ENCODE results near the gene RAB11B.
"Not testable (repeated sequence)": the region's sequence is repeated elsewhere in the genome, so short reads cannot be mapped to it uniquely, and the experiment has no call there.

Gene RAB11B

GRCh38 chr19:8396563-8397203 lies 6.5 kb downstream of the RAB11B start:
- peak; percentile 49 for DNase-seq

DNA sequence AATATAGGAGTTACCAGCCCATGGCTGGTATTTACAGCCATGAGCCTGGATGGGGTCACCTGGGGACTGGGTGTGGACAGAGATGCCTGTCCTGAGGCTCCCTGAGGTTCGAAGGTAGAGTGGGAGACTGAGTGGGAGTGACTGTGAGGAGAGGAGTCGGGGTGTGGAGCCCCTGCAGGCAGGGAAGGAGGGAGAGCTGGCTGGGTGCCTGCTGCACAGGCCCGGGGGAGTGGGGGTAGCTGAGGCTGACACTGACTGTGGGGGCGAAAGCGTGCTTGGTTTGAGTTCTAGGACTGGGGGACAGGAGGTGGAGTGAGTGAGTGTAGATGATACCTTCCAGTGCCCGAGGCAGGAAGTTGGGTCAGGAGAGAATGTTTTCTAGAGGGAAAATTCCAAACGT lies 7.1 kb downstream of the RAB11B start:
- DNase-seq: no peak

DNA sequence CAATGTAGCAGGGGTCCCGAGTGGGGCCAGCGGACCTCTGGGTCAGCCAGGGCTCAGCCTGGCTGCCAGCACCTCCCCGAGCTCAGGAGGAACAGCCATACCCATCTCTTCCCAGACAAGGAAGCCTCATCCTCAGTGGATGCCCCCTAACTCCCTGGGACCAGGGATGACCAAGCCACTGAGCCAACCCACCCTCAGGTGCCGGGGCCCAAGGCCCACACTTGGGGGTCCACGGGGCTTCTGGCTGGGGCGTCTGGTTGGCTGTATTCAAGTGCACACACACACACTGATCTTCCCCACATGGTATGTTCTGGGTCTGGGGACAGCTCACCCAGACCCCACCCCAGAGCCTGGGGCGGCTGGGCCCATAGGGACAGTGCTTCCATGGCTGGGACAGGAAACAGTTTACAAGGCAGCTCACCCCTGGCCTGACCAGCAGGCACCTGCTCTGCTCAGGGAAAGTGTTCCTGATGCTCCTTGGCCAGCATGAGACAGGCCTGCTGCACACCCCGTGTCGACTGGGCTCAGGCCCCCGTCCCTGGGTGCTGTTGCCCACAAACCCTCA lies 7.7 kb downstream of the RAB11B start:
- DNase-seq: no peak

DNA sequence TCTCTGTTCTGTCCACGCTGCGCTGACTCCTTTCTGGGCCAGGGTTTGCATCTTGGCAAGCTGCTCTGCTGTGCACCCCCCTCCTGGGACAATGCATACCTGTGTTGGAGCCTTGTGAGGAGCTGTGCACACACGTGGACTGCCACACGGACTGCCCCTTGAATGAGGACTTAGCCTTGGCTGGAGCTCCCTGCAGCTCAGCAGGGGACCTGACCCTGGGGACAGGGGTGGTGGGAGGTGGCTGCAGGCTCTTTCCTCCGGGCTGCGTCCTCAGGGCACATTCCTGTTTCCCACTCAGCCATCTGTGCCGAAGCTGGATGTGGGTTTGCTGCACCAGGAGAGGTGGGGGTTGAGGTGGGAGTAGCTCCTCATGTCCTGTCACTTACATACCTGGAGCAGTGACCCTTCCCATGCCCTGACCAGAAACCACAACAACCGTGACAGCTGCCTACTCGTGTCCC lies 8.2 kb downstream of the RAB11B start:
- no peak for DNase-seq

- DNase-seq: no peak
Measured at GRCh38 chr19:8399681-8400188, 9.6 kb downstream of the RAB11B start.

- no peak for DNase-seq
Measured at GRCh38 chr19:8401981-8402411, 11.8 kb downstream of the RAB11B start.

DNA sequence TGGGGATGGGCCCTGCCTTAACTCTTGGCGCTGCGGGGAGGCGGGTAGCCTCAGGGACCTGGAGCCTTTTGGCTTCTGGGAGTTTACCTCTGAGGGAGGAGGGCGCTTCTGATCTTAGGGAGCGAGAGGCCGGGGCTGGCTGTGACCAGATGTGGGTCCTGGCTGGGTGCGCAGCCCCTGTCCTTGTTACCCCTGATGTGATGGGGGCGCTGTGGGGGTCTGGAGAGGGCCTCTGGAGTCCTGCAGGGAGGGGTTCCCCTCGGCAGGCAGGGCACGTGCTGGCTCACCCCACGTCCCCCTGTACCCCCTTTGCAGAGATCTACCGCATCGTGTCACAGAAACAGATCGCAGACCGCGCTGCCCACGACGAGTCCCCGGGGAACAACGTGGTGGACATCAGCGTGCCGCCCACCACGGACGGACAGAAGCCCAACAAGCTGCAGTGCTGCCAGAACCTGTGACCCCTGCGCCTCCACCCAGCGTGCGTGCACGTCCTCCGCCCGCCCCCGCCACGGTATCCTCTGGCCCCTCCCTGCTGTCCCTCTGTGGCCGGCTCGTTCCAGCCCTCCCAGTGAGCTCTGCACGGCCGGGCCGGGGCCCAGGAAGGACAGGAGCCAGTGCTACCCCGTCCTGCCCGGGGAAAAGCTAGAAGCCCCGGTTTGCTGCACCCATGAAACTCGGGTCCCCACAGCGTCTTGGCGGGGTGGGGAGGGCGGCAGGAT lies 13.1 kb downstream of the RAB11B start:
- no peak for DNase-seq

DNA sequence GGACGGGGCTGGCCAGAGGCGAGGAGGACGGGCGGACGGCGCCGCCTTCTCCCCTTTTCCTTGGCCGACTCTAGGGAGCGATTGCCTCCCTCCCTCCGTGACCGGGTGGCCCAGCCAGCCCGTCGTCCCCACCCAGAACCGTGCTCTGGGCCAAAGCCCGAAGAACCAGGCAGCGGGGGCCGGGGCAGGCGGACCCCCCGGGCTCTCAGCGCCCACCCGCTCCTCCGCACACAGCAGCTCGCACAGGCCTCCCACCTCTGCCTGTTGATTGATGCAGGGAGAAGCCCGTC lies 13.6 kb downstream of the RAB11B start:
- DNase-seq: no peak

DNA sequence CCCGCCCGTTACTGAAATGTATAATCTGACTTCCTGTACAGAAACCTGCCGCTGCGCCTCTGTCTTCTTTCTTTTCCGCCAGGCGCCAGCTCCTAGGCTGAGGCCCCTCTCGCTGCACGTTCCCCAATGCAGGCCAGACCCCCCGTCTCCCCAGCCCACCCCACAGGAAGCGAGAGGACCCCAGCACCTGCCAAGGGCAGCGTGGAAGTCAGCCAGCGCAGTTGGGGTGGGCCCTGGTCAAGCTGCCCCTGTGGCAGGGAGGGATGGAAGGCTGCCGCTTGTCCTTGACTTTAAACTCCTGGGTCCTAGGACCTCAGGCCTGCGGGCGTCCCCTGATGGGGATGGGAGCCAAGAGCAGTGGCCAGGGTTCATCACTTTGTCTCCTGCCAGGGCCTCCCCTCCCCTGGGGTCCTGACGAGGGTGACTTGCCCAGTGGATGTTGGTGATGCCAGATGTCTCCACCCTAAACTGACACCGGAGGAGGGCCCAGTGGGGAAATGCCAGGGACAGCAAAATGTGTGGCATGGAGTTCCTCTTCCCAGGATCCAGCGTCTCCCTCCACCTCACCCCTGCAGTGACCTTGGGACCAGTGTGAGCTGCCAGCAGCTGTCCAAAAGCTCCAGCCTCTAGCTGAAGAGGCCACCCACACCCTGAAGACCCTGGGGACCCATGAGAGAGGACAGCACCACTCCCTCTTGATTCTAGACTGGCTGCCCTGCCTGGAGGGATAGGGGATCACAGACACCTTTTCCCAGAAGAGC lies 14.4 kb downstream of the RAB11B start:
- DNase-seq: no peak

DNA sequence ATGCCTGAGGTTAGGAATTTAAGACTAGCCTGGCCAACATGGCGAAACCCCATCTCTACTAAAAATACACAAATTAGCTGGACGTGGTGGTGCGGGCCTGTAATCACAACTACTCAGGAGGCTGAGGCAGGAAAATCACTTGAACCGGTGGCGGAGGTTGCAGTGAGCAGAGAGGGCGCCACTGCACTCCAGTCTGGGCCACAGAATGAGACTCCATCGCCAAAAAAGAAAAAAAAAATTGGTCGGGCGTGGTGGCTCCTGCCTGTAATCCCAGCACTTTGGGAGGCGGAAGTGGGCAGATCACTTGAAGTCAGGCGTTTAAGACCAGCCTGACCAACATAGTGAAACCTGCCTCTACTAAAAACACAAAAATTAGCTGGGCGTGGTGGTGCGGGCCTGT lies 20.6 kb downstream of the RAB11B start:
- DNase-seq: not testable (repeated sequence)

GRCh38 chr19:8412783-8413628 lies 22.8 kb downstream of the RAB11B start, which contains the start of gene MARCHF2:
Gene MARCHF2, plus strand, starts transcription at chr19:8413305. Its CDS starts 8,536 bp downstream, at chr19:8421841.
- DNase-seq: peak; percentile 92

DNA sequence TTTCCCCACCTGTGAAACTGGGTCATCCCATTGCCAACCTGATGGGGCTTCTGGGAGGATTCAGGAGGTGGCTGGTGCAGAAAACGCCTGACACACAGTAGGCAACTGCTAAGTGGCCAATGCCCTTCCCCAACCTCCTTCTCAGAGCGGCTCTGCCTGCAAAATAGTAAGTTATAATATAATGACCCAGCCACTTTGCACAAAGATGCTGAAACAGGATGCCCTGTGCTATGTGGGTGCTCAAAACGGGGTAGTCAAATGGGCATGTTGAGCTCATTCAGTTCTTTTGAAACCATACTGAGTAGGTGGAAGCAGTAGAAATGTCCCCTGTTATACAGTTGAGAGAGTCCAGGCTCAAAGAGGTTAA lies 23.5 kb downstream of the RAB11B start:
- no peak for DNase-seq

- no peak for DNase-seq
Measured at GRCh38 chr19:8416796-8417195, 26.6 kb downstream of the RAB11B start.

GRCh38 chr19:8421484-8422461 lies 31.6 kb downstream of the RAB11B start:
- no peak for DNase-seq

DNA sequence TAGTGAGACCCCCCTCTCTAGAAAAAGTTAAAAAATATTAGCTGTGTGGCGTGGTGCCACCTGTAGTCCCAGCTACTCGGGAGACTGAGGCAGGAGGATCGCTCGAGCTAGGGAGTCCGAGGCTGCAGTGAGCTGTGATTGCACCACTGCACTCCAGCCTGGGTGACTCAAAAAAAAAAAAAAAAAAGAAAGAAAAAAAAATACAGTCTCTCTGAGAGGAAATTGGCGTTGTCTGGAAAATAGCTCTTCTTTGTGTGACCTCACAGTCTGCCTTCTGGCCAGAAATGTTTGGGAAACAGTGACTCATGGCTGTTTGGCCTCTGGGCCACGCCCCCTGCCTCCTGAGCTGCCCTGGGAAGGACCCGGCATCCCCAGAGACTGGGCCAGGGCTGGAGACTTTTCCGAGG lies 33.7 kb downstream of the RAB11B start:
- no peak for DNase-seq

DNA sequence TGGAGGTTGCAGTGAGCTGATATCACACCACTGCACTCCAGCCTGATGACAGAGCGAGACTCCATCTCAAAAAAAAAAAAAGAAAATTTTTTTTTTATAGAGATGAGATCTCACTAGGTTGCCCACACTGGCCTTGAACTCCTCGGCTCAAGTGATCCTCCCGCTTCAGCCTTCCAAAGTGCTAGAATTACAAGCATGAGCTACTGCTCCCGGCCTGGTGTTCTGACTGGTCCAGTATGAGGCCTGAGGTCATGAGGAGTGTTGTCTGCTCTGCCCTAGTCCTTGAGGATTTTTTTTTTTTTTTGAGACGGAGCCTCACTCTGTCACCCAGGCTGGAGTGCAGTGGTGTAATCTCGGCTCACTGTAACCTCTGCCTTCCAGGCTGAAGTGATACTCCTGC lies 35.2 kb downstream of the RAB11B start:
- DNase-seq: not testable (repeated sequence)

- no peak for DNase-seq
Measured at GRCh38 chr19:8426283-8426682, 36.1 kb downstream of the RAB11B start.

- no peak for DNase-seq
Measured at GRCh38 chr19:8429044-8429443, 38.9 kb downstream of the RAB11B start.

DNA sequence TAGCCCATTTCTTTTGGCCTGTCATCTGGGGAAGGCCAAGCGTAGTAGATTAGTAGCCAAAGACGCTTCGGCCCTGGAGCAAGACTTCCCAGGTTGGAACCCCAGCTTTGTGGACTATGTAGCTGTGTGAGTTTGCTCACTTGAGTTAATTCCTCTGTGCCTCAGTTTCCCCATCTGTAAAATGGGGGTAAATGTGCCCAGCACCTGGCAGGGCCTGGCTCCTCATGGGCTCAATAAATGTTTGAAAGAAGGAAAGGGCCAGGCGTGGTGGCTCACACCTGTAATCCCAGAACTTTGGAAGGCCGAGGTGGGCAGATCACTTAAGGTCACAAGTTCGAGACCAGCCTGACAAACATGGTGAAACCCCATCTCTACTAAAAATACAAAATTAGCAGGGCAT lies 39.7 kb downstream of the RAB11B start:
- DNase-seq: no peak

GRCh38 chr19:8430650-8431049 lies 40.5 kb downstream of the RAB11B start:
- DNase-seq: no peak

GRCh38 chr19:8438236-8438635 lies 48.1 kb downstream of the RAB11B start:
- no peak for DNase-seq

Data from effector CD8-positive, alpha-beta T cell (primary cell).